ENCODE measurements around the gene GSN.

GRCh38 chr9:121279776-121280388 is 11.9 kb downstream of the GSN start:
- TF ChIP-seq, protein P1, sequence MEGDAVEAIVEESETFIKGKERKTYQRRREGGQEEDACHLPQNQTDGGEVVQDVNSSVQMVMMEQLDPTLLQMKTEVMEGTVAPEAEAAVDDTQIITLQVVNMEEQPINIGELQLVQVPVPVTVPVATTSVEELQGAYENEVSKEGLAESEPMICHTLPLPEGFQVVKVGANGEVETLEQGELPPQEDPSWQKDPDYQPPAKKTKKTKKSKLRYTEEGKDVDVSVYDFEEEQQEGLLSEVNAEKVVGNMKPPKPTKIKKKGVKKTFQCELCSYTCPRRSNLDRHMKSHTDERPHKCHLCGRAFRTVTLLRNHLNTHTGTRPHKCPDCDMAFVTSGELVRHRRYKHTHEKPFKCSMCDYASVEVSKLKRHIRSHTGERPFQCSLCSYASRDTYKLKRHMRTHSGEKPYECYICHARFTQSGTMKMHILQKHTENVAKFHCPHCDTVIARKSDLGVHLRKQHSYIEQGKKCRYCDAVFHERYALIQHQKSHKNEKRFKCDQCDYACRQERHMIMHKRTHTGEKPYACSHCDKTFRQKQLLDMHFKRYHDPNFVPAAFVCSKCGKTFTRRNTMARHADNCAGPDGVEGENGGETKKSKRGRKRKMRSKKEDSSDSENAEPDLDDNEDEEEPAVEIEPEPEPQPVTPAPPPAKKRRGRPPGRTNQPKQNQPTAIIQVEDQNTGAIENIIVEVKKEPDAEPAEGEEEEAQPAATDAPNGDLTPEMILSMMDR (IDR thresholded peaks at IDR 0.05; ENCODE audit: low read depth, low read length) = no peak
- TF ChIP-seq POLR2A (IDR thresholded peaks at IDR 0.05; ENCODE audit: extremely low read depth, insufficient read length) (no peak), MYC (IDR thresholded peaks at IDR 0.05; ENCODE audit: low read depth, low read length) (no peak), MAX (IDR thresholded peaks at IDR 0.05; ENCODE audit: low read depth, low read length) (no peak)
